ENCODE measurements around the gene CARD11.
A peak's percentile ranks its signal among the peaks of the same experiment; 100 is the strongest.

Gene CARD11

DNA sequence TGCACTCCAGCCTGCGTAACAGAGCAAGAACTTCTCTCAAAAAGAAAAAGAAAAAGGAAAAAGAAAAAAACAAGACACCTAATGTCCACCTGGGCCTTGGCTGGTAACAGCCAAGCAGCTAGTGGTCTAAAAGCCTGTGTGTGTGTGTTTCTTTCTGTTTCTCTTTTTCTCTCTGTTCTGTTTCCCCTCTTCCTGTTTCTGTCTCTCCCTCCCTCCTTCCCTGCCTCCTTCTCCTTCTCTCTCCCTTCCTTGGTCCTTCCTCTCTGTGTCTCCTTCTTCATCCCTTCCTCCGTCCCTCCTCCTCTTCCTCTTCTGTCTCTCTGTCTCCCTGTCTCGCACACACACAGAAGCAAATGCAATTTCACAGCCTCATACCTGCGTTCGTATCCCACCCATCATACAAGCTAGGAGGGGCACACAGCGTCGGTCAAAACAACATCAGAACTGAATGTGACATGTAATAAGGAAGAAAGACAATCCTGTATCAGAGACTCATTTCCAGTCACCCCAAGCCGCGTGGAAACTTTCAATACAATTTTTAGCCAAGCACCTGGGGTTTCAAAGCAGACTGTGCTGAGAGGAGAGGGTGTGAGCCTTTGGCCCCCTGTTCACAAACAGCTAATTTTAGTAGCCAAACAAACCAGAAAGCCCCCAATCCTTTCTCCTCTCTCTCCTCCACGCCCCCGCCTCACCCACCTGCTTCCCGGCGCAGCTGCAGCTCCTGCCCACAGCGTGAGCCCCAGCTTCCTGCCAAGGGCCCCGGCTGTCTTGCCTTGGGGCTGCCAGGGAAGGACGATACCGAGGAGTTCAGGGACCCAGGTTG lies 149.3 kb downstream of the CARD11 start:
- DNase-seq, result no peak

DNA sequence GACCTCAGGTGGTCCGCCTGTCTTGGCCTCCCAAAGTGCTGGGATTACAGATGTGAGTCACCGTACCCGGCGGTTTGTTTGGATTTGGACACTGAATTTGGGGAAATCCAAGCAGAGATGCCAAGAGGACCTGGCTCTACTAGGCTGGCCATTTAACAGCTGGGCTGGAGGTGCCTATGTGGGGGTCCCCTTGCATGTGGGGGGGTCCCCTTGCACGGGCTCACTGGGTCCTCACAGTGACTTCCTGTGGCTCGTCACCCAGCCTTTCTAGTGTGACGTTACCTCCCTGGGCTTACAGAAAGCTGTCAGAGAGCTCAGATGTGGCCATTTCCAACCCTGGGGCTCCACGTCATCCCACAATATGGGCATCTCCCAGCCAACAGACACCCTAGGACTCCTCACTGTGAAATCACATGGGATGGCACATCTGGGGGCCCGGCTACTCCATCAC lies 150.2 kb downstream of the CARD11 start:
- no peak for DNase-seq

DNA sequence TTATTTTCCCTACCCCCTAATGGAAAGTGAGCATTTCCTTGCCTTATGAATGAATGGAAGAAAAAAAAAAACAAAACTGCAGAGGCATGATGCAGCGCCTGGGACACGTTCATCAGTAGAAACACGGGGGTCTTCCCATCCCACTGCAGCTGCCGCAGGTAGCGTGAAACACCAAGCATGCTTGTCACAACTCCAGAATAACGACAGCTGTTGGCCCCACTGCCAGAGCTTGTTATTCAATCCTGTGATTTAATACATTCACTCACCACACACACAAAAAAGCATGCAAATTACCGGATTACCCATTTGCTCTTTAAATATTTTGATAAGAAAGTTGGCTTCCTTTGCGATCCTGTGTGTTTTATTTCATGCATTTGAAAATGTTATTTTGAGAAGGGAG lies 151.1 kb downstream of the CARD11 start:
- DNase-seq, result no peak

DNA sequence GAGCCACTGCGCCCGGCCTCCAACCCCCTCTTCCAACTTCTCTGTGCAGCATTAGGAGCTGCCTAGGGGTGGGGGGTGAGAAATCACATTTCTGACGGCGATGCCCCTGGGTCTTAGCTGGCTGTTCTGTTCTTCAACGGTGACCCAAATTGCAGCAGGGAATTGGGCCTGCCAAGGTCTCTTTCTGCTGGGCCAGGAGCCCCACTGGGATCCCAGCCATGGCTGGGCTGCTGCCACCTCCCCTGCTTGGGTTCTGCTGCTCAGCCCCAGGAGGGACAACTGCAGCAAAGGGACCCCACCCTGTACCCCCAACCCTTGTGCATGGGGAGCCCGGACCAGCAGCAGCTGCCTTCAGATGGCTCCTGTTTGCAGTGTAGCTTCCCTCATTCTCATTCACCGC lies 155.9 kb downstream of the CARD11 start:
- DNase-seq, result no peak

DNA sequence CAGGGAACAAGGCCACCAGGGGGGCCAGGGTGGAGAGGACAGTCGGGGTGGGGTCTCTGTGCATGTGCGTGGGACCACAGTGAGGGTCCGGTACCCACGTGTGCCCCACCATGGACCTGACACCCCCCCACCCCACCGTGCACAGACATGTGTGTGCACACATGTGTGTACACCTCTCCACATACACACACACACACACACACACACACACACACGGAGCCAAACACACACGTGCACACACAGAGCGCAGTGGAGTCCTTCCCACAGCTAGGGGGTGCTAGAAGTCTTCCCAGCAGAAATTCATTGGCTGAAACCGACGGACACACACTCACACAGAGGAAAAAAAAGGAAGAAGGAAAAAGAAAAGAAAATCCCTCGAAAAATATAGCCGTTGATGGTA lies 156.8 kb downstream of the CARD11 start:
- DNase-seq, result peak; percentile 24 to 44

DNA sequence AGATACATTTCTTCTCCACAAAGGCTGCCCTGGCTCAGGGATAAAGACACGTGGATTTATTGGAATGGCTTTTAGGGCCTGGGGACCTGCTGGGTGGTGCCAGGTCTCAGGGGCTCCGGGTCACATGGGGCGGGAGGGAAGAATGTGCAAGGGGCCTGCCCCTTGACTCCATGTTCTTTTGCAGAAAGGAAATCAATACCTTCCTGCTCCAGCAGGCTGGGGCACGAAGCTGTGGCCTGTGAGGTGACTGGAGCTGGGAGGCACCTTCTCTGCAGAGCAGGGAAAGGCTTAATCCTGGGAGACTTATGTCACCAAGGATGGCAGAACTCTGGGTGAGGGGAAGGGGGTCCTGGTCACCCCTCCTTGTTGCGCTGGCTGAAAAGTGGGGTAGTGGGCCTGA lies 157.3 kb downstream of the CARD11 start:
- no peak for DNase-seq

DNA sequence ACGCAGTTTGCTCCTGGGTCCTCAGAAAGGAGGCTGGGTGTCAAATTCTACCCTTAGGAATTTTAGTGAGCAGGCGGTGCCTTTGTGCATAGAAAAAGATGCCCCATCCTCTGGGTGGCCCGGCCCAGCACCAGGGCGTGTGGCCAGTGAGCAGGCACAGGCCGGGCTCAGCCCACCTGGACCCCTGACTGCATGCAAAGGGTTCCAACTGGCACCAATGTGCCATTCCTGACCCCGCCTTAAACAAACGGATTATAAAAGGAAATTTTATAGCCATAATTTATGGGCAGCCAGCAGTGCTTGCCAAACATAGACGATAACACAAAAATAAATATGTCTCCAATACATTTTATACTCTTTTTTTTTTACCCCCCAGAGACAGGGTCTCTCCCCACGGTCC lies 159.5 kb downstream of the CARD11 start:
- DNase-seq, result no peak

DNA sequence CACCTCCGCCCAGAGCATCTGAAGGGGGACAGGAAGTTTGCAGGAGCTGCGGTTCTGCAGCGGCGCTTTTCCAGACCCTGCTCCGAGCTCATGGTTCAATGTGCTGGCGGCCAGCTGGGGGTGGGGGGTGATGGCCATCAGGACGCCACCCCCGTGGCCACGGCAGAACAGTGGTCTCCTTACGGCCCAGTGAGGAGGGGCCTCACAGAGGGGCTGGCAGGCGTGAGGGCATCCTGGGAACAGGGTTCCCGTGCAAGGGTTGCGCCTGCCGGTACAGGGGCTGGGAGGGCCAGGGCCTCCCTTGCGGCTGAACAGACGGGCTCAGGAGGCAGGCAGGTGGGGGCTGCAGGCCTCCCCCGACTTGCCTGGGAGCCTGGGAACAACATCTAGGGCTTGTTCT lies 160.6 kb downstream of the CARD11 start:
- no peak for DNase-seq

DNA sequence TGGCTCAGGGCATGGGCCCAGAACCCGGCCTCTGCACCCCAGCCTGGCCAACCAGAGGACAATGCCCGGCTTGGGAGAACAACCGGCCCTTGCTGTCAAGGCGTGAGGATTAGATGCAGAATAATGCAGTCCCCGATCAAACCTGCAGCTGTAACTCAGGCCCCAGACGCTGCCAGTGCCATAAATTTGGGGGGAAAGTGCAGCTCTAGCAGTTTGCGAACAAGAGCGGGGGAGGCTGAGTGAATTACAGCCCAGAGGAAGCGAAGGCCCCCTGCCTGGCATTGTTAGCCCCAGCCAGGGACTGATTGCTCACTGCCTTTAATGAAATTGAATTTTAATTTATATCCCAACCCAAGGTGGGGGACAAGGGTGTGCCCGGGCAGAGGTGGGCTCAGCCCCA lies 161.6 kb downstream of the CARD11 start:
- no peak for DNase-seq

DNA sequence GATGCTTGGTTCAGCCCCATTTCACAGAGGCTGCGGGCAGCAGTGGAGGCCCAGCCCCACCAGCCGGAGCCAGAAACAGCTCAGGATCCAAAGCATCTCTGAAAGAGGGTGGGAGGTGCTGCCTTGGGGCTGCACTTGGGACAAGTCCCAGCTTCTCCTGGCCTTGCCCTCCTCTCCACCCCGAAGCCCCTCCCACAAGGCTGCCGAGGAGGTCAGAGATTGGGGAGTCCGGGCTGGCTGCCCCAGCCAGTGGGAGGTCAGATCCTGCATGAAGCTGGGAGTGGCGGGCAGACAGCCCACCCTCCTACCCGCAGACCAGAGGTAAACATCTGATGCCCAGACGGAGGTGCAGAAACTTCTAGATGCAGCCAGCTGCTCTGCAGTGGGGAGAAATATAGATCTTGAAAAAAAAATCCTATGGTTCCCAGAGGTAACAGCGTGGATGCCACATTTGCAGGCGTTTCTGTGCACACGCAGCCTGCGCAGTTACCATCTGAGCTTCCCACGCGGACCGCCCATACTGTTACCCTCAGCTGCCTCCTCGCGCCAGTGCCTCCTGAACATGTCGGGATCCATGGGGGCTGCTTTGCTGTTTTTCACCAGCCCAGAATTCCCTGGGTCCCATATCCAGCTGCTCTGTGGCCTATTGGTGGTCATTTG lies 162.7 kb downstream of the CARD11 start:
- no peak for DNase-seq

DNA sequence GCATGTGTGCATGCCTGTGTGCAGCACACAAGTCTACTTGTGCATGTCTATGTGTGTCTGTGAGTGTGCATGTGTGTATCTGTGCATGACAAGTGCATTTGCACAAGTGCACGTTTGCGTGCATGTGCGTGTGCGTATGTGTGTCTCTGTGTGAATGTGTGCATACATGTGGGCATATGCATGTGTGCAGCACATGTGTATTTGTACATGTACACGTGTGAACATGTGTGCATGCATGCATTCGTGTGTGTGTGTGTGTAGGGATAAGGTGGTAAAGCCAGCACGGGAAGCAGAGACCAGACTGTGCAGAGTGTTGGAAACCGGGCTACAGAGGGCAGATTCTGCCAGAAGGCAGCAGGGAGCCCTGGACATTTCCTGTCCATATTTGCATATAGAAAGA lies 163.6 kb downstream of the CARD11 start:
- DNase-seq, result no peak

DNA sequence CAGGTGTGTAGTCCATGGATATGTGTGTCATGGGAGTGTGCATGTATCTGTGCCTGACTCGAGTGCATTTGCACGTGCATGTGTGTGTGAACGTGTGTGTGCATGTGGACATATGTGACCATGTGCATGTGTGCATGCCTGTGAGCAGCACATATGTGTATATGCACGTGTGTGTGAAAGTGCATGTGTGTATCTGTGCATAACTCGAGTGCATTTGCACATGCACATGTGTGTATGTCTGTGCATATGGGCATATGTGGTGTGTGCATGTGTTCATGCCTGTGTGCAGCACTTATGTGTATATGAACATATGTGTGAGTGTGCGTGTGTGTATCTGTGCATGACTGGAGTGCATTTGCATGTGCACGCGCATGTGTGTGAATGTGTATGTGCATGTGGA lies 164.3 kb downstream of the CARD11 start:
- DNase-seq, result no peak

DNA sequence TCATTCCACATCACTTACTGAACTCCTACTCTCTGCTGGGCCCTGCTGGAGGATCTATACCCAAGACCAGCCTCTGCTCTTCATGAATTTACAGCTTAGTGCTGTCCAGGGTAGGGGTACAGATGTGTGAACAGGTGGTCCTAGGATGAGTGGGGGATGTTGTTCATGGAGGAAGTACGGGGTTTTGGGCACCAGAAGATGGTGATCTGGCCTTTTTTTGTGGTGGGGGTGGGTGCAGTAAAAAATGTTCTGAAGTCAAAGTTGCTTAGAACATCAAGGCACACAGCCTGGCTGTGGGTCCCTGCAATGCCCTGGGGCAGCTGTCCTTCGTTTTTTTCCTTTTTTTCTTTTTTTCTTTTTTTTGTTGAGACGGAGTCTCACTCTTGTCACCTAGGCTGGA lies 165.4 kb downstream of the CARD11 start:
- no peak for DNase-seq

DNA sequence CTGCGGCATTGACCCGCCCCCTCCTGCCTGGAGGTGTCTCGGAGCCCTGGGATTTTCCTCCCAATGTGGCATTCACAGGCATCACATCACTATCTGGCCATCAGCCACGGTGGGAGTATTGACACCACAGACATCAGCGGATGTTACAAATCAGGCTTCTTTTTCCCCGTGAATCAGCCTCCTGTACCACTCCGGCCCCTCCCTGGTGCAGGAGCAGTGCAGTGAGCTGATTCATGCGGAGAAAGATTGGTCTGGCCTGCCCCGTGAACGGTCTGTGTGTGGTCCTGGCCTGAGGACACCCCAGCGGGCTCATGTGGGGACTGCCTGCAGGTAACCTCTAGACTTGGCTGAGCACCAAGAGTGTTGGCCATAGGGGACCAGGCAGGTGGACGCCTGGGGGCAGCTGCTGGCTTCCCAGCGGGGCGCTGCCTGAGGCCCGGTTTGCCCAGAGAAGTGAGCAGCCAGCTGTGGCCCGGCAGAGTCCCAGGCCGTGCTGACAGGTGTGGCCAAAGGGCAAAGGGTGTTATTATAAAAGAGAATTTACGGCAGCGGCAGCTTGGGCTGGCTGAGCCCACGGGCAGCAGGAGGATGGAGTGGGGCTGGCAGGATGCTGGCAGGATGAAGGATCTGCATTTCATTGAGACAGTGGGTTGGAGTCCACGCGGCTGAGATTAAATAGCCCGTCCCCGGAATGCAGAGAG lies 167.5 kb downstream of the CARD11 start:
- DNase-seq, result no peak

DNA sequence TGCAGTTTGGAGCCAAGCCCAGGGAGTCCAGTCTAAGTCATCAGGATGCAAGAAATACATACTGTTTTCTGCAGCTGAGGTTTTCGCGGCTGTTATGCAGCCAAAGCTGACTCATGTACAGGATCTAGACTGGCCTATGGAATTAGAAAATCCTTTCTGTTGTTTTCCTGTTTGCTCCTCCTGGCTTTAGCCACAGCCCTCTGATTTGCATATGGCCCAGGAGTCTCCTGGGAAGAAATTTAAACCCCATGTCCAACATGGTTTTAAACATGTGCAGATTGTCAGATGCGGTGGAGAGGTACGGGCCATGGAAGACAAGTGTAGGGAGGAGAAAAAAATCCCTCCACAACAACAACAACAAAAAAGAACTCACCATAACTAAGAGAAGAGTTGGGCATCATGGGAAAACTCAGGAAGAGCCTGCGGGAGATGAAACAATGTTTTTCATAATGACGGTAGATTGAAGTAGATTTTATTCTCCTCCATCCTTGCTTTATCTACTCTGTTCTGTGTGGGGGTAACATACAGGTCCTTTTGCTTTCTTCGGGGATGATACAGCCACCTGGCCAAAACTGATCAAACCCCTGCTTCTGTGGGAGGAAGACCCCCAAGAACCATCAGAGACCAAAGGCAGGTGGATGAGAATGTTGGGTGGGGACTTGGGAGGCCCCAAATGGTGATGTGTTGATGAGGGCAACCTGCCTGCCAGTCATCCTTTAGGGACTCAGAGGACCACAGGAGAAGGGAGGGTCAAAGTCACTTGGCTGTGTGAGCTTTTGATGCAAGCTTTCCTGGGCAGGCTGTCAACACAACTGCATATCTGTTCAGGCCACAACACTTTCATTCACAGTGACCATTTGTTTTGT lies 169.7 kb downstream of the CARD11 start:
- no peak for DNase-seq

DNA sequence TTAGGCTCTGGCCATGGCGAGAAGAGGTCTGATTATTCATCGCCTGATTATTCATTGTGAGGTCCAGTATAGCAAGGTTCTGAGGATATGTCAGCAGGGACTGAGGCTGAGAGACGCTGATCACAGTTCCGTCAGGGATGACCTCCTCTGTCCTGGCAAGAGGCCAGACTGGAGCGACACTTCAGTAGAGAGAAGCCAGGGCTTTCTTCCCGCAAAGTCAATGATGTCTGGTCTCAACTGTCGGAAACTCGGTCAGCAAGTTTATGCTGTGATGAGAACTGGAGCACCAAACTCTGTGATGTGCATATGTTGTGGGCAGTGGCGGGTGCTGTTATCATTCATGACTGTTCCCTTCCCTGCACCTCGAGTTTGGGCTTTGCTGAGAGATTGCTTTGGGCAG lies 170.5 kb downstream of the CARD11 start:
- no peak for DNase-seq

DNA sequence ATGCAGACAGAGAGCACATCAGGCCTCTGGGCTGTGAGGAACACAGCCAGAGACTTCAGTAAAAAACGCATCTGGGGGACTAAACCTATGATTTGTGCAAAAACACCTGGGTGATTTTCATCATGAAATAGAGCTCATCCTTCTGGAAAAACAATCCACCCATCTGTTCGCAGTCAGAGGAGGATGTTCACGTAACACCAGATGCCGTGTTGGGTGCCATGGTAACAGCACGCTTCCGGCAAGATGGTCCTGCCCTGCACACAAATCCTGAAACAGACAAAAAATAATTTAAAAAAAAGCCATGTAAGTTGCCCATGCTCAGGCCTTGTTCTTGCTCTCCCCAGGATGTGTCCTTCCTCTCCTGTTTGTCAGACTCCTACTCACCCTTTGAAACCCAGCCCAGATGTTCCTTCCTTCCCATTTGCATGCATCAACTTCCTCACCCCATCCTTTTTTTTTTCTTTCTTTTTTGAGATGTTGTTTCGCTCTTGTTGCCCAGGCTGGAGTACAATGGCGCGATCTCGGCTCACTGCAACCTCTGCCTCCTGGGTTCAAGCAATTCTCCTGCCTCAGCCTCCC lies 171.3 kb downstream of the CARD11 start:
- no peak for DNase-seq

DNA sequence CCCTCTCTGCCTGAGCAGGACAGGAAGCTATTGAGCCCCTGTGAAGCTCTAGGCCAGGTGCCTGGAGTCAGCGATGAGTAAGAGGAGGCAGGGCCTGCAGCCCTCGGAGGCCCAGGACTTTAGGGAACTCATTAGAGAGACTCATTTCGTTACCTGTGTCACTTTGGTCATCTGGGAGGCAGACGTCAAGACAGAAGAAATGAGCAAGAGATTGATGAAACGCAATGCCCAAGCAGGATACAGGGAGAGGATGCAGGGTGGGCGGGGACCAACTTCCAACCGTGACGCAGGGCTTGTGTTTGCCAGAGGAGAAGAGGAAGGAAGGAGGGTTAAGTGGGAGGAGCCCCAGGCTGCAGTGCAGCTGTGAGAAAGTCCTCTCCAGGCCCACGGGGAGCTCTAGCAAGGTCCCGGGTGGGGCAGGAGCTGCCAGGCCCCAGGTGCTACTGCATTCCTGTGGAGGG lies 173.2 kb downstream of the CARD11 start:
- DNase-seq, result peak; percentile 6 to 13

DNA sequence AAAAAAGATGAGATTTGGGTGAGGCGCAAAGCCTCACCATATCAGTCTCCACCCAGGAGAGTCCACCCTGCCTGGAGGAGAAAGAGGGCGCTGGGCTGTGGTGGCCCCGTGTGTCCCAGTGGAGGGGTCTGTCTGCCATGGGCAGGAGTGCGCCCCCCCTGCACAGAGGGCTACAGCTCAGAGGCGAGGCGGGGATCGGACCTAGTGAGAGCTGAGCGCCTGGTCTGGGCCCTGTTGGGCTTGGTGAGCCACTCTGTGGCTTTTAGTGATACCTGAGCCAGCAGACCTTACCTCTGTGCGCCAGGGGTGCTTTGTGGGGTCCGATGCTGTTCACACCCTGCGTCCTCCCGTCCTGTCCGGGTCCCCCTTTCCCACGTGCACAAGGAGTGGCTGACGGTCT lies 173.7 kb downstream of the CARD11 start:
- no peak for DNase-seq

DNA sequence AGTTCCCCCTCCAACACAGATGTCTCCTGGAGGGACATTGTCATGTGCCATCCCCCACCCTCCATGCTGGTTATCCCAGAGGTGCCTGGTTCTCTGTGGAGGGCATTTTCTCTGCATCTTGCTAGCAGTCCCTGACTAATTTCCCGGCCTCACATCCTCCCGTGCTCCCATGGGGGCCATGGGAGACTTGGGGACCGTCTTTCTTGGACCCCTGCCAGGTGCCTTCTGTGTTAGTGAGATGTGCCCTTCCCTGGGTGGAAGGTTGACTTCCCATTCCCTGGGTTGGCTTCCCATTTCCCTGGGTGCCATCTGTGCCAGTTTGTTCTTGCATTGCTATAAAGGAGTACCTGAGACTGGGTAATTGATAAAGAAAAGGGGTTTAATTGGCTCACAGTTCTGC lies 177.1 kb downstream of the CARD11 start:
- DNase-seq, result no peak

DNA sequence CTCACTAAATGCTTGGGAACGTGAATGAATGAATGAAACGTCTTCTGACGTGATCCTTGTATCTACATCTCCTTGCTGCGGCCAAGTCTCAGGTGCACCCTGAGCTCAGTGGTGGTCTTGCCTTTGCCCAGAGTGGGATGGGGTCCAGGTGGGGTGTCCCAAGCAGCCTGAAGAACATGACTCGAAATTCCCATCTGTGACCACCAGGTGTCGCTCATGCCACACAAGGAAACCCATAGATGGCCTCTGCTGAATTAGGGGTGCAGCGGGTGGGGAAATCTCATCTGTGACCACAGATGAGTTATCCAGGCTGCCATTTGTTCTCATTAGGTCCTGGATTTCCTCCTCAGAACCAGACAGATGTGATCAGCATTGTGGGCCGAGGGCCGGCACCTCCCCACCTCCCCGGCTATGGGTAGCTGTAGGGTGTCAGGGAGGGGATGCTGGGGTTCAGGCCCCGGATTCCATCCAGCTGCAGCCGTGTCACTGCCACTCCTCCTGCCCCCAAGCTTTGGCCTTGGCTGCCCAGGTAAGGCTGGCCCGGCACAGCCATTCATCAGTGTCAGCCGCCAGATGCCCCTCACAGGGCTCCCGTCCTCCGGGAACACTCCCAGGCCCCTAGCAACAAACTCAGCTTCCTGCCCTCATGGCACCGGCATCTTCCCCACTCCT lies 178.5 kb downstream of the CARD11 start:
- peak; percentile 39 to 40 for DNase-seq

All from AML-193 (cell line).